Measurements from ENCODE around the gene VSIG4.
"Not testable (repeated sequence)": the region's sequence is repeated elsewhere in the genome, so short reads cannot be mapped to it uniquely, and the experiment has no call there.

The VSIG4 gene, protein sequence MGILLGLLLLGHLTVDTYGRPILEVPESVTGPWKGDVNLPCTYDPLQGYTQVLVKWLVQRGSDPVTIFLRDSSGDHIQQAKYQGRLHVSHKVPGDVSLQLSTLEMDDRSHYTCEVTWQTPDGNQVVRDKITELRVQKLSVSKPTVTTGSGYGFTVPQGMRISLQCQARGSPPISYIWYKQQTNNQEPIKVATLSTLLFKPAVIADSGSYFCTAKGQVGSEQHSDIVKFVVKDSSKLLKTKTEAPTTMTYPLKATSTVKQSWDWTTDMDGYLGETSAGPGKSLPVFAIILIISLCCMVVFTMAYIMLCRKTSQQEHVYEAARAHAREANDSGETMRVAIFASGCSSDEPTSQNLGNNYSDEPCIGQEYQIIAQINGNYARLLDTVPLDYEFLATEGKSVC

DNA sequence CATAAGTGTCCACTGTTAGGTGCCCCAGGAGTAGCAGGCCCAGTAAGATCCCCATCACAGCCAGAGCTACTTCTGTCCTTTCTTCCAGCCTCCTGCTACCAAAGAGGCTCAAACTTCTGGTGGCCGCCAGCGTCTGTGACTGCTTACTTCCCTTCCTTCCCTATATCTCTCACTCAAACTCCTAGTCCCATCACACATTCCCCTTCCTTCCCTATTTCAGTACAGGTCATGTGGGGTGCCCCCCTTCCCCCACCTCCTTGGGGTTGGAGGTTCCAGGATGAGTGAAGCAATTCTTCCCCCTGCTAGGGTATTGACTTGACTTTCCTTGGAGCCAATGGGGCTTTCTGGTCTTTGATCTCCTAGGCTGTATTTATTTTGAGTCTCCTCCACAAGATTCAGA lies at the start of gene VSIG4:
VSIG4 (minus strand) TSS at position 137 of the 400 bp plus-strand sequence; CDS start at position 55, 82 bp downstream.
- no peak for DNase-seq

DNA sequence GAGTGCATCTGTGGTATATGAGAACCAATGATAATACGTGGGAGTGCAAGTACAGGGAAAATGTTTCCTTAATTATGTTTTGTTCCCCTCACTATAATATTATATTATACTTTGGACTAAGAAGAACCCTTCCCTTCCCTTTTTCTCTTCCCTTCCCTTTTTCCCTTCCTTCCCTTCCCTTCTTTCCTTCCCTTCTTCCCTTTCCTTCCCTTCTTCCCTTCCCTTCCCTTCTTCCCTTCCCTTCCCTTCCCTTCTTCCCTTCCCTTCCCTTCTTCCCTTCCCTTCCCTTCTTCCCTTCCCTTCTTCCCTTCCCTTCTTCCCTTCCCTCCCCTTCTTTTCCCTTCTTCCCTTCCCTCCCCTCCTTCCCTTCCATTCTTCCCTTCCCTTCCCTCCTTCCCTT lies 36.9 kb upstream of the VSIG4 start:
- no peak for DNase-seq

DNA sequence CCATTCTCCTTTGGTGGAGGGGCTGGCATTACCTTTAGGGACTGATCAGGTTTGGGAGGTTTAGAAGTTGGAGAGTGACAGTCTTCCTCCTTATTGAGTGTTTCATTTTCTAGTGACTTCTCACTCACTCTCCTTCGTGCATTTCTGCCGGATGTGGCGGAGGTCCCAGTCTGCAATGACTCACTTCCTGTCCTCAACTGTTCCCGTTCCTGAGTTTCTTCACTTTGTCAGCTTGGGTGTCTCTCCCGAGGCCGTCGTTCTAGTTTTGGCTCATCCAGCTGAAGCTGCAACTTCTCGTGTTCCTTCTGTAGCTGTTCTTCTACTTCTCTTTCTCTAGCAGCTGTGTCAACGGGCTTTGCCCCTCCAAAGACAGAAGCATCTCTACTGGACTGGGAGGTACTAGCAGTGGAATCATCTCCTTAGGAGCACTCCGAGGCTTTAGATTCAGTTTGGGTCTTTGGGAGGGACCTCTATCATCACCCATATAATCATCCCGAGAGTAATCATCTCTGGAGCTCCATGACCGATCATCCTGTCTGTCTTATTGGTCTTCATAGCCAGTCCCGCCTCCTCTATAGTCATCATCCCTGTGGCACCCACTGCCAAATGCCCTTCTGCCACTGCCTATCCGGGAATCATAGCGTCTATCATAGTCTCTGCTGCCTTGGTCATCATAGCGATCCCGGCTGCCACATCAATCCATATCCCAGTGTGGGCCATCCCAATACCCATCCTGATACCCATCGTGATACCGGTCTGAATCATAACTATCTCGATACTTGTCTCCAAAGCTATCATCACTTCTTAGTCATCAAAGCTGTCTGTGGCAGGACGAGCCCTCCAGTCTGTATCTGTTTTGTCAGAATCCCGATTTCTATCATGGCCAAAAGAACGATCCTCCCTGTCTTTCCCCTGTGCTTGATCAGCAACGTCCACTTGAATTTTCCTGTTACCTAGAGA lies 35.3 kb upstream of the VSIG4 start:
- DNase-seq: no peak

DNA sequence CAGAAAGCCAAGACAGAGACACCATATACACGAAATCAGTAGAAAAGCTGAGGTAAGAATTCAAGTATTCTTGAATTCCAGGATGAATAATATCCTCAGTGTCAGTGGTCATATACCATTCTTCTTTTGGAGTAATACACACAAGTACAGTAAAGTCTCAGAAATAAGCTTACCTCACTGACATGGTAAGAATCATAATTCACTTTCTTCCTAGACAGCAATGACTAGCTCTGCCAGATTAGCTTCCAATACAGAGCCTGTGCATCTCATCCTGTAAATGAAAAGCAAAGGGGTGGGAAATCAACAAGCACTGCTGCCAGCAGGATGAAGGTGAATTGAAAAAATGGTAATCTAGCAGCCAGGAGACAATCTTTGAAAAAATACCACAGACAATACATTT lies 31.2 kb upstream of the VSIG4 start:
- no peak for DNase-seq

DNA sequence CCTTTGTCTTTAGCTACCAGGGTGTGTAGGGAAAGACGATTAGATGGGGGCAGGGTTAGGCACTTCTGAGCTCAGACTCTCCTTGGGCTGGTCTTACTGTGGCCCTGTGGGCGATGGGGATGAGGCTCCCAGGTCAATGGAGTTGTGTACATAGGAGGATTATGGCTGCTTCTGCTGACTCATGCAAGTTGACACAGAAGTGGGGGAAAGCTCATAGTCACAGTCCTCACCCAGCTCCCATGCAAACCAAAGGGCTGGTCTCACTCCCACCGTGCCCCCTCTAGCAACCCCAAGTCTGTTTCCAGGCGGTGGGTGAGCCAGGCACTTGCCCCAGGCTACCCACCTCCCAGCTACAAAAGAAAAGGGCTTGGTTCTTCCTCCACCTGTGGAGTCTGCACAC lies 24.4 kb upstream of the VSIG4 start:
- DNase-seq: no peak

DNA sequence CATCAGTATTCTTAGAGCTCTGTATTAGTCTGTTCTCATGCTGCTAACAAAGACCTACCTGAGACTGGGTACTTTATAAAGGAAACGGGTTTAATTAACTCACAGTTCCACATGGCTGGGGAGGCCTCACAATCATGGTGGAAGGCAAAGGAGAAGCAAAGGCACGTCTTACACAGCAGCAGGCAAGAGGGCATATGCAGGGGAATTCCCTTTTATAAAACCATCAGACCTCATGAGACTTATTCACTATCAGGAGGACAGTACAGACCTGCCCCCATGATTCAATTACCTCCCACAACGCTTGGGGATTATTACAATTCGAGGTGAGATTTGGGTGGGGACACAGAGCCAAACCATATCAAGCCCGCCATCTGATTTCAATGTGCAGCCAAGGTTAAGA lies 17.1 kb upstream of the VSIG4 start:
- not testable (repeated sequence) for DNase-seq

DNA sequence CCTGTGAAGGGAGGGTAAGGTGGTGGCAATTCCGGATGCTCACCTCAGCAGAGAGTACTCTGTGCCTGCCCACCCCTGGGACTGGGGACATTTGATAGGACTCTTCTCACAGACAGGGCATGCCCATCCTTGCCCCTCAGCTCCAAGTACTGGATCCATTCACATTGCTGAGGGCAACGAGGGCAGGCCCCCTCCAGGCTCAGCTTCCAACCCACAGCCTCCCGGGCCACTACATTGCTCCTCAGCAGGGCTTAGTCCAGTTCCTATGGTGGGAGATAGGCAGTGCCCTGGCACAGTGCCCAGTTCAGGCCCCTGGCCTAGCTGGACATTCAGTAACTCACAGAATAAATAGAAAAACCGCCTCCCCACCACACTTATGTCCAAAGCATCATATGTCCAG lies 15.1 kb upstream of the VSIG4 start:
- no peak for DNase-seq

DNA sequence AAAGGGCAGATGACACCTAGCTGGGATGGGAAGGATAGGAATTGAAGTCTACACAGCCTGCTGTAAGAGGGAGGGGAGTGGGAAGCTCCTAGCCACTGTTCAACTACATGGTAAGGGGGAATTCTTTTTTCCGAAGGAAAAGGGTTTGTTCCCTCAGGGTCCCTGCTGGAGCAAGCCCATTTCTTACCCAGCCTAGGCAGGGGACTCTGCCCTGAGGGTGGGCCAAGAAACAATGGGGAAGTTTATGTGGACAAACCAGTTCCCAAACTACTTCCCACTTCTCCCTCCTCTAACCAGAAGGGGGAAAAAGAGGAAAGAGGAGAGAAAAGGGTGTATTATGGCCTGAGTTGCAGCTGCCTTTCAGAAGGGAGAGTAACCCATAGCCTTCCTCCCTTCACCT lies 13.5 kb upstream of the VSIG4 start:
- DNase-seq: no peak

DNA sequence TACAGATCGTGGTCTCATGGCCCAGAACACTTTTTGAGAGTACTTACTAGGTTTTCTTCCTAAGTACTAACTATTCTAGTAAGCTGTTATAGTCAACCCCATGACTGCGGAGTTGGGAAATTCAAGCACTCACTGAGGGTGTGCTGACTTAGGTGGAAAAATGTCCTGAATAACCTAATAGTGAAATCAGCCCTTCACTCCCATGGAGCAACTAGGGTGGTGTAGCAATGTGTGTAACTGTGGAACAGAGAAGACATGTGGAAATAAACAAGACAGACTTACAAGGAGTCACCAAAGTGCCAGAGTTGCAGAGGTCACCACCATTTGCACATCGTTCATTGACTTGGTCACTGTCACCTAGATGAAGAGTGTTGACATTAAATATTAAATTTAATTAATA lies 12.1 kb upstream of the VSIG4 start:
- no peak for DNase-seq

DNA sequence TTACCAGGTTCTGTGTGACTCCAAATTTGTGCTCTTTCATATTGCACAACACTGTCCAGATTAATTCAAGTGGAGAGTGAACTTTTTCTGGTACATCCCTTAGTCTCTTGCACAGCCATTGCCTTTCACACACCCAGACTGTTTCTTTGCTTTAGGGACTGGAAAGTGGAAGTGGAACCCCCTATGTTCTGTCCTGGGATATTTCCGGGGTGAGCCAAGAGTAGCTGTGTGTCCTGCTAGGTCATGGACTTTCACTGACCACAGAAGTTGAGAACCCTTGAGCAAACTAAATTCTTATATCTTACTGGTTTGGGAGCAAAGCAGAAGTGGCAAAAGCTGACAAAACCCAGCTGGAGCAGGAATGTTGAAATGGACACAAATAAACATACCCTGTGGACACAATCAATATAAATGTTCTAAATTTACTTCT lies 10.3 kb upstream of the VSIG4 start:
- no peak for DNase-seq

DNA sequence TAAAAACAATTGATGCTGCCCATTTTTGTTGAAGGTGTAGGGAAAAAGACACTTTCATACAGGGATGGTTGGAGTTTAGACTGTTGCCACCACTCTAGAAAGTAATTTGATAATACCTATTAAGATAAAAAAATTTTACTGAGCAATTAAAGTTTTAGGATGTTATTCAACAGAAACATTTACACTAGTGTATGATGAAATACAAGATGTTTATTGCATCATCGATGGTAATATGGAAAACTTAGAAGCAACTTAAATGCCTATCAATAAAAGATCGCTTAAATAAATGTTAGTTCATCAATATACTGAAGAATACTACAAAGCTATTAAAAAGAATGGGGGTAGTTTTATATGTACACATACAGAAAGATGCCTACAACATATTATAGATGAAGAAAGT lies 9.2 kb upstream of the VSIG4 start:
- no peak for DNase-seq

DNA sequence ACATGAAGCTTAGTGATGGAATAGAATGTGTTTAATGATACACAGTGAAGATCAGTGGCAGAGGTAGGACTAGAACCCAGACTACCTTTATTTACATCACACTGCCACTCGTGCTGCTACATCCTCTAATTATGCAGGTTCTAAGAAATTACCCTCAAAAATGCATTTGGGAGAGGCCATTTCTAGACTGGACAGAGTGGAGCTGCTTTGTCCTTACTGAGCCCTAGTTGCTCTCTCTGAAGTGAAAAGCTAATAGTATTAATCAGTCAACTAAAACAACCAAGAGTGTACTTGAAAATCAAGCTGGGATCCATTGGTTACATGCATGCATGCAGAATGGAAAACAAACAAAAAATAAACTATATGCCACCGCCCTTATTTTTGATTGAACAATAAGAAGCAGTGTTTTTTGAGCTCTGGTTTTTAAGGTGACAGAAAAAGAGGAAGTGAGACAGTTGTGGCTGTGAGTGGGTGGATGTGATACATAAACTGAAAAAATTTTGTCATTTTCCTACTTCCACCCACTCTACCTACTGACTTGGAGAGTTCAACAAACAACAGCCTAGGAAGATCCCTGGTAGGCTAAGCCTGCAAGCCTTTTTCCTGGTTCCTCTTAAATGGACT lies 6.8 kb upstream of the VSIG4 start:
- DNase-seq: no peak

DNA sequence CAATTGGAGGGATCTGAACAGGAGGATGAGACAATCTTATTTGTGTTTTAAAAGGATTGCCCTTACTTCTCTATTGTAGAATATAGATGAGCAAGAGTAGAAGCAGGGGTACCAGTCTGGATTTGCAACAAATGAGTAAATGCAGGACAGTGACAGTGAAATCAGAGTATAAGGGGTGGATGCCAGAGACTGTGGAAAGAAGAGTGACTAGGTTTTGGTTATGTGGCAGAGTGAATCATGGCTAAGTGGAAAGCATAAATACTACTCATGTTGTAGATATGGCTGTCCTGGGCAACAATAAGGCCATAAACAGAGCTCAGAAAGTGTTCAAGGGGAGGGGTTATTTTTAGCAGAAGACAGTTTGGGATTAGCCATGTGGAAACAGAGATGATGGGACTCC lies 6.0 kb upstream of the VSIG4 start:
- no peak for DNase-seq

DNA sequence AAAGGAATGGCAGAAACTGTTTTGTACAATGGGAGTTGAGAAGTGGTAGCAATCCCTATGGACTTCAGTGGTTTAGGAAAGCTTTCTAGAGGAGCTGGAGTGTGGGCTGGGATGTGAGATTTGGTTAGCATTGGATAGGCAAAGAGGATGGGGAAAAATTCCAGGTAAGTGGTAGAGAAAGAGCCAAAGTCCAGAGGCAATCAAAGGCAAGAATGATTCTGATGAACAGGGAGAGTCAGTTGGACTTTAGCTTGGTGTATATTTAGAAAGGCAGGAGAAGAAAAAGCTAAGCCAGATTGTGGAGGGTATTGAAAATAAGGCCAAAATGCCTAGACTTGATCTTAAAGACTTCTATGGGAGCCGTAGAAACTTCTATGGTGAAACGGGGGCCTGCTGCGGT lies 3.7 kb upstream of the VSIG4 start:
- DNase-seq: no peak

DNA sequence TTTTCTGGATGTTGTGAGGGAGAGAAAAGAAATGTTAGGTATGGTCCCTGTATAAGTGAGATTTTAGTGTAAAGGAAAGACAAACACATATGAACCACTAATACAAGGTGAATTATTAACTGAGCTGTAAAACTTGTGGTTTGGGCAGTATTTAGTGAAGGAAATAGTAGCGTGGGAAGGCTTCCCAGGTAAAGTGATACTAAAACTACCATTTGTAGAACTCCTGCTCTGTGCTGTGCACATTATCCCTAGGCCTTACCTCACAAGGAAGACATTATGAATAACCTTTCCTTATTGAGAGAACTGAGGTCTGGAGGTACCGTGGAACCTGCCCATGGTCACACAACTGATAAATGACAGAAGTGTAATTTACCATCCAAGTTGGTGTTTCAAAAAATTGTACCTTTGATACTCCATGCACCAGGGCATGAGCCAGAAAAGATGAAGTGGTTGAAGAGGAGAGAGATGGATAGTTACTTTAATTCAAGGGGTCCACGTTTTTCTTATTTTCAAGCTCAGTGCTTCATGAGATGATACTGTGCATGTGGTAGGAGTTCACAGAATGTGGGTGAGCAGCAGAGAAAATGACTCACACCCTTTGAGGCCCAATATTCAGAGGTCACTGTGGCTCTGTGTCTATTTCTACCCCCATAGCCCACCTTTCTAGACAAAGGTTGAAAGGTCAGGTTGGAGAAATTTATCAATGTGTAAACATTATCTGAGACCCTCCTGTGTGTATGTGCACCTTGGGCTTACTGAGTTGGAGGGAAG lies 2.6 kb upstream of the VSIG4 start:
- DNase-seq: no peak

DNA sequence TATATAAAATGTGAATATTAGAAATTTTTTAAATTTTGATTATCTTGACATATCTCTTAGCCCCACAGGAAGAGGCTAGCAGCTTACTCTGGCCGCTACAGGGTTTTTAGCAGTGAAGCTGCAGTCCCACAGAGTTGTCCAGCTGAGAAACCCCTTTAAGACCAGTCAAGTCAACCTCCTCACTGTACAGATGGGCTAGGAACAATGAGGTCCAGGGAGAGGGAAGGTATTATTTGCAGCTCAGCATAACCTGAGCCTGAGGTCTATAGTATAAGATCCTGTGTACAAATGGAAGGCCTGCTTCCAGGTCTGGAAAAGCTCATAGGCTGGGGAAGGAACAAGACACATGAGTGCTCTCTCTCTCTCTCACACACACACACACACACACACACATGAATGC lies 1.8 kb downstream of the VSIG4 start:
- DNase-seq: no peak

DNA sequence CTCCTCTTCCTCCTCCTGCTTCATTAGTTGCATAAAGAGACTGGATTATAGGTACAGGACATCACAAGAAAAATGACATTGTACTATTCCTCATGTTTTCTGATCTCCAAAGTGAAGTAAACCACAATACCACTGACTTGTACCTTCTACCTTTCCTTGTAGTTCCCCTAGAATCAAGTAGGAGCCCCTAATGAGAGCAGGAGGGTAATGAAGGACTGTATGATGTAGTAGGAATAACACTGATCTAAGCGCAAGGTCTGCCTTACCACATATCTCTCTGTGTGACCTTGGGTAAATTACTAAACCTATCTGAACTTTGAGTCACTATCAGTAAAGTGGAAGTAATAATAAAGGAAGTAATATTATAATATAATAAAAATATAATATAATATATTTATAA lies 3.6 kb downstream of the VSIG4 start:
- no peak for DNase-seq

DNA sequence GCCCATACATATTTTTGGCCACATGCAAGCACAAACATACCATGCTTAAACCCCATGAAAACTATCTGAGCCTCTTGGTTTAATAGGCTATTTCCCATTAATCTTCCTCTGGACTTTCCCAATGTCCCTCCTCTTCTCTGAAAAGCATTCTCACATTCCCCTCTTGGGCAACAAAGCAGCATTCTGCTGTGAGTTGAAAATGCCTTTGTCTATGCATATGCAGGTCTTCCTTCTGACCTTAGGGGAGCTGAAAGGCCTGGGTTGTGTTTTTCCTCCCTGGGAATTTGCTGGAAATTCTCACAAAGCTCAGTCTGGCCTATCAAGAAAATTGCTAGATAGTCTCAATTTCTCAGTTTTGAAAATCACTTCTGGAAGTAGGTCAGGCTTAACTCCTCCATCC lies 4.2 kb downstream of the VSIG4 start:
- DNase-seq: no peak

DNA sequence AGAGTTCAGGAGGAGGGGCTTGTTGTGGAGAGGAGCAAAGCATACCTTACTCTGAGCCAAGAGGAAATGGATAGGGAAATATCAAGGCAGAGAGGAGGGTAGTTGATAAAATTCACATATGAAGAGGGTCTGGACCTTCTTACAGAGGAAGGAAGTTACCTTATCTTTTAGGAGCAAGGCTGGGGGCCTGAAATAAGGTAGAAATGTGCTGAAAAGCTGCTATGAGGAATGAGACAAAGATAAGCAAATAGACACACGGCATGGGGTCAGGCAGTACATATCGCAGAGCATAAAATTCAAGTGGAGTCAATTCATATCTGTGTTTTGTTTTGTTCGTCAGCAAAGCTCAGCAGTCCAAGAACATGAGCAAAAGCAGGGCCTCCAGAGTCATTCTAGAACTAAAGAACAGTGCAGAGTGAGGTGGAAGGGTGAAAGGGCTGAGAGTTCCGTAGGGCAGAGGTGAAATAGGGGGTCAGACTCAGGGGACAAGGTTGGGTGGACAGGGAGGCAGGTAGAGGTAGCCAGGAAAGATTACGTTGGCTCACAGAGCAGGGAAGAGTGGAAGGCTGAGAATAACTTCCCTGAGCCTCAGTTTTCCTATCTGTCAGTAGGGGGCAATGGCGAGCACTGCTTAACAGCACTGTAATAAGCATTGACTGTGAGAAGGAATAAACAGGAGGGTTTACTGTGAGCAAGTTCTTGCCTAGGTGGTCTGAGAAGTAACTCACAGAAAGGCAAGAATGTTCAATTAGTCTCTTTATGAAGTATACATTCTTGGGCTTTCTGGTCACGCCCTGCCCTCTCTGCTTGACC lies 9.2 kb downstream of the VSIG4 start:
- no peak for DNase-seq

DNA sequence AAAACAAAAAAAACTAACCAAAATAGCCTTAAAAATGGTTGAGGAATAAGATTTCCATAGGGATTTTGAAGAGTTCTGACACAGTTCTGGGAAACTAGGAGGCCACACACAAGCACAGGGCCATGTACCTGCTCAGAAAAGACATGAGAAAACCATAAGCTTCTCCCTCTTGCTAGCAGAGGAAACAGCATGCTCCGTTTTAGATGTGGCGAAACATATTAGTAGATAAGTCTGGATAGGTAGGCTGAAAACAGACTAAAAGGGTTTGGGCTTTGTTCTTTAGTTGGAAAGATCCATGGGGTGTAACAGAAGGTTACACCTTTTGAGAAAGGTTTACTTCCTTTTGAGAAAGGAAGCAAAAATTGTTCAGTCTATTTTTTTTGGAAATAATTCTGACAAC lies 10.9 kb downstream of the VSIG4 start:
- no peak for DNase-seq

DNA sequence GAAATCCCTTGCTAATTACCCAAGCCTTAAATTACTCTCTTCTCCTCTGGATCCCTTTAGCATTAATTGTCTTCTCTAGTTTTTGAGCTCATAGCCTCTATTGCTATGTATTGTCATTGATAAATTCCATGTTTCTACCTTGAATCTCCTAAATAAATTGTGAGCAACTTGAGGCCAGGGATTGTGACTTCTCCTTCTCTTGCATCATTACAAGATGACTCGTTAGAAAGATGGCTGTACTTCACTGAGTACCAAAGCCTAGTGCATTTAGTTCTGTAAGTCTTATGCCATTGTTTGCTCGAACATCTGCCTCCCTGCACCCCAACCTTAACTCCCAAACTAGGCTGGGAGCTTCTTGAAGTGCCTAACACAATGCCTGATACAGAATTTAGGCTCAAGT lies 15.3 kb downstream of the VSIG4 start:
- DNase-seq: no peak

DNA sequence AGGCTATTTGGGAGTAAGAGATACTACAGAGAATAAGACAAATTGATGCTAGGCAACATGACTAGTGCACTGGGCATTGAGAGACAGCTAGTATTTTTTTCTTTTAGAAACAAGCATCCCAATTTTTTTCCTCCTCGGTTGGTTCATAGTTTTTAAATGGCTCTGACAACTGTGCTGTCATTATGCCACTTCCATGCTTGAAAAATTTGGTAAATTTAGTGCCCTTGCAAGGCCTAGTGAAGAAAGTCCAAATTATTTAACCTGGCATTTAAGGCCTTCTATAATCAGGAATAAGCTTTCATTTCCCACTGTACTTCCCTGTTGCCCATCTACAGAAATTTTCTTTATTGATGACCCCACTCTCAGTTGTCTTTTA lies 15.8 kb downstream of the VSIG4 start:
- DNase-seq: no peak

Measured in NCI-H1930 (cell line).